Hepatocyte (in vitro differentiated cells): ENCODE data around the gene ATP8A2. TPM values are rescaled to one million over a fixed set of nuclear protein-coding genes. Genes with fewer than 3 reads are reported as not detected.

Experiments
- DNase-seq: peaks from one replicate; pipeline ENCODE4 v3.0.0-alpha.2; 2016; ENCODE audit warnings: low spot score
- H2AFZ ChIP-seq: fragments of 200-600 bp; sonication (generic); 2 replicates; pipeline ENCODE4 v1.6.0; 2016; ENCODE audit warnings: antibody characterized with exemption, mild to moderate bottlenecking
- H3K27ac ChIP-seq: fragments of 200-600 bp; sonication (generic); 2 replicates; pipeline ENCODE4 v1.5.1; 2016; ENCODE audit warnings: mild to moderate bottlenecking
- H3K27me3 ChIP-seq: fragments of 200-600 bp; sonication (generic); 2 replicates; pipeline ENCODE4 v1.6.1; 2016
- H3K36me3 ChIP-seq: fragments of 200-600 bp; sonication (generic); replicated peaks from 2 replicates; pipeline ENCODE4 v1.5.1; 2016; ENCODE audit warnings: low read depth; ENCODE audit not compliant: insufficient read depth
- H3K4me1 ChIP-seq: fragments of 200-600 bp; sonication (generic); 2 replicates; pipeline ENCODE4 v1.5.1; 2016; ENCODE audit warnings: mild to moderate bottlenecking, moderate library complexity; ENCODE audit not compliant: insufficient read depth
- H3K4me2 ChIP-seq: fragments of 200-600 bp; sonication (generic); 2 replicates; pipeline ENCODE4 v1.6.0; 2016
- H3K4me3 ChIP-seq: fragments of 200-600 bp; sonication (generic); 2 replicates; pipeline ENCODE4 v1.5.1; 2016; ENCODE audit warnings: mild to moderate bottlenecking
- H3K79me2 ChIP-seq: fragments of 200-600 bp; sonication (generic); 2 replicates; pipeline ENCODE4 v1.6.0; 2017; ENCODE audit warnings: mild to moderate bottlenecking
- H3K9me2 ChIP-seq: fragments of 200-600 bp; sonication (generic); replicated peaks from 2 replicates; pipeline ENCODE4 v1.6.0; 2017; ENCODE audit warnings: mild to moderate bottlenecking; ENCODE audit not compliant: insufficient read depth
- H3K9me3 ChIP-seq: fragments of 200-600 bp; sonication (generic); 2 replicates; pipeline ENCODE4 v1.5.1; 2016; ENCODE audit warnings: low read depth, mild to moderate bottlenecking
- H4K20me1 ChIP-seq: fragments of 200-600 bp; sonication (generic); 2 replicates; pipeline ENCODE4 v1.6.0; 2016; ENCODE audit warnings: mild to moderate bottlenecking; ENCODE audit not compliant: insufficient read depth, poor library complexity, severe bottlenecking
- EZH2 ChIP-seq: fragments of 200-600 bp; sonication (generic); IDR thresholded peaks from 2 replicates; pipeline ENCODE4 v1.6.1; 2016; ENCODE audit warnings: antibody characterized with exemption, mild to moderate bottlenecking, borderline replicate concordance
- EZH2phosphoT487 ChIP-seq: fragments of 200-600 bp; sonication (generic); IDR thresholded peaks from one replicate; pipeline ENCODE4 v1.6.1; 2018; ENCODE audit warnings: antibody characterized with exemption, mild to moderate bottlenecking, low read depth, moderate library complexity; ENCODE audit not compliant: unreplicated experiment, severe bottlenecking
- WGBS: methylation state at CpG from one replicate; pipeline ENCODE4 v1.1.6; 2016; ENCODE audit warnings: low lambda C conversion rate; ENCODE audit errors: missing lambda C conversion rate; 5-methylcytosine and 5-hydroxymethylcytosine counted together
- polyA plus RNA-seq: library from polyadenylated mRNA; unstranded; fragments of >200 nt; fragmentation: Nextera tagmentation; extraction: Ambion mirVana; gene quantifications from 2 replicates; pipeline ENCODE4 v1.2.1, GENCODE V29; 2016
- total RNA-seq: library from RNA; depleted of rRNA; stranded (reverse); fragments of >200 nt; gene quantifications from 2 replicates; pipeline ENCODE4 v1.2.3, GENCODE V29; 2014
- TF ChIP-seq, protein P1 (sequence below): fragments of 200-600 bp; sonication (generic); IDR thresholded peaks from 2 replicates; pipeline ENCODE4 v1.5.1; 2016; ENCODE audit warnings: antibody characterized with exemption, mild to moderate bottlenecking; ENCODE audit not compliant: poor library complexity

ATP8A2 gene
- total and polyA plus RNA-seq, 2 experiments from 2014 or later = 2.1 to 3.1 TPM

DNA sequence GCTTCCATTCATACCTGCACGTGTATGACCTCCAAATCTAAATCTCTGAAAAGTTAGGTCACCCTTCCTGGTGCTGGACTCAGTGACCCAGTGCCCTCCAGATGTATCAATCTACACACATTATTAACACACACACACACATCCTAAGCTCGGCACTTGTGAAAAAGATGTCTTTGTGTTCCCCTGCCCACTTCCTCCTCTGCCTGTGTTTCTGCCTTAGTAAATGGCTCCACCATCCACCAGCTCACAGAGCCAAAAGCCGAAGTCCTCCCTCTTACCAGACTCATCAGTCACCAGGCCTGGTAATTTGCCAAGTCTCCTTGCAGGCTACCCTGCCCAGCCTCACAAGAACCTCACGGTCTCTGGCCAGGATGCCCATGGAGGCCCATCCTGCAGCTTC, 548.5 kb downstream of the ATP8A2 start:
- no peak overlapping the region for H3K4me3 ChIP-seq
- WGBS = 94% methylated on average over 4 of the region's 4 CpGs
- no peaks in the 10 kb centered on the region for H3K27me3 ChIP-seq
- H3K36me3 ChIP-seq = no peaks in the 10 kb centered on the region
- H3K9me2 ChIP-seq = no peaks in the 10 kb centered on the region
- no peak overlapping the region for H3K27ac ChIP-seq
- H4K20me1 ChIP-seq = no peaks in the 10 kb centered on the region
- H3K9me3 ChIP-seq = no peaks in the 10 kb centered on the region
- TF ChIP-seq, protein P1, sequence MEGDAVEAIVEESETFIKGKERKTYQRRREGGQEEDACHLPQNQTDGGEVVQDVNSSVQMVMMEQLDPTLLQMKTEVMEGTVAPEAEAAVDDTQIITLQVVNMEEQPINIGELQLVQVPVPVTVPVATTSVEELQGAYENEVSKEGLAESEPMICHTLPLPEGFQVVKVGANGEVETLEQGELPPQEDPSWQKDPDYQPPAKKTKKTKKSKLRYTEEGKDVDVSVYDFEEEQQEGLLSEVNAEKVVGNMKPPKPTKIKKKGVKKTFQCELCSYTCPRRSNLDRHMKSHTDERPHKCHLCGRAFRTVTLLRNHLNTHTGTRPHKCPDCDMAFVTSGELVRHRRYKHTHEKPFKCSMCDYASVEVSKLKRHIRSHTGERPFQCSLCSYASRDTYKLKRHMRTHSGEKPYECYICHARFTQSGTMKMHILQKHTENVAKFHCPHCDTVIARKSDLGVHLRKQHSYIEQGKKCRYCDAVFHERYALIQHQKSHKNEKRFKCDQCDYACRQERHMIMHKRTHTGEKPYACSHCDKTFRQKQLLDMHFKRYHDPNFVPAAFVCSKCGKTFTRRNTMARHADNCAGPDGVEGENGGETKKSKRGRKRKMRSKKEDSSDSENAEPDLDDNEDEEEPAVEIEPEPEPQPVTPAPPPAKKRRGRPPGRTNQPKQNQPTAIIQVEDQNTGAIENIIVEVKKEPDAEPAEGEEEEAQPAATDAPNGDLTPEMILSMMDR = no peak
- no peak for TF ChIP-seq EZH2
- TF ChIP-seq EZH2phosphoT487 = no peak
- H2AFZ ChIP-seq = no peak overlapping the region
- no peak for DNase-seq
- H3K4me2 ChIP-seq = no peak overlapping the region
- no peaks in the 10 kb centered on the region for H3K4me1 ChIP-seq
- no peaks in the 10 kb centered on the region for H3K79me2 ChIP-seq

DNA sequence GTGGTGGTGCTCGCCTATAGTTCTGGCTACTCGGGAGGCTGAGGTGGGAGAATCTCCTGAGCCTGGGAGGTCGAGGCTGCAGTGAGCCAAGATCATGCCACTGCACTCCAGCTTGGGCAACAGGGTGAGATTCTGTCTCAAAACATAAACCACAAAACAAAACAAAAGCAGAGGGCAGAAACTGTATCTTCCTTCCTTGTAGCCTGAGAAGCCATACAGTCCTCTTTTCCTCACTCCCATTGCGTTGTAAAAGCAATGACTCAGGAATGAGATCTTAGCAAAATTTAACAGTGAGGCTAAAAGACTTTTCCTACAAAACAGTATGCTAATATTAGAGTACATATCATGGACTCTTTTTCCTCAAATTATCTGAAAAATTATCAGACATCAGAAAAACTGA, 549.2 kb downstream of the ATP8A2 start:
- Histone ChIP-seq H3K9me3 (no peaks in the 10 kb centered on the region), H3K27me3 (no peaks in the 10 kb centered on the region), H3K27ac (no peak overlapping the region), H3K4me3 (no peak overlapping the region), H4K20me1 (no peaks in the 10 kb centered on the region), H3K36me3 (no peaks in the 10 kb centered on the region), H3K9me2 (no peaks in the 10 kb centered on the region), H3K79me2 (no peaks in the 10 kb centered on the region), H3K4me1 (no peaks in the 10 kb centered on the region), H3K4me2 (no peak overlapping the region), H2AFZ (no peak overlapping the region)
- TF ChIP-seq EZH2 = no peak
- no peak for TF ChIP-seq EZH2phosphoT487
- TF ChIP-seq, protein P1 = no peak
- DNase-seq = no peak
- WGBS = 94% methylated on average over 4 of the region's 4 CpGs

DNA sequence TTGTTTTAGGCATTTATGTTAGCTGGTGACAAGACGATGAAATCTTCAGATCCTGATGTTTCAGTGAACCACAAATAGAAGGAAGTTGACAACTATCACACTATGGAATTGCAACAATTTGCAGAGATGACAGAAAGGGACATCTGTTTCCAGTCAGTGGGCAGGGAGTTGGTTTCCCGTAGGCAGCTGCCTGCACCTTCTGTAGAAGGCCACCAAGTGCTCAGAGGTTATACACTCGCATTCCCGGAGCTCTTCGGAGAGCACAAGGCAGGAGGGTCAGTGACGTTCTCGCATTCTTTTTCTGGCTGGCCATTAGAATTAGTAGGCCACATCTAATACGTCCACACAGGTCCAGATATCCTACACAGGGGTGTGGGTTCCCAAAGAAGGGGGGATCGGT, 550.6 kb downstream of the ATP8A2 start:
- Histone ChIP-seq H3K27me3 (no peaks in the 10 kb centered on the region), H3K36me3 (no peaks in the 10 kb centered on the region), H3K27ac (no peak overlapping the region), H3K9me2 (no peaks in the 10 kb centered on the region), H4K20me1 (no peaks in the 10 kb centered on the region), H3K9me3 (no peaks in the 10 kb centered on the region), H2AFZ (no peak overlapping the region), H3K79me2 (no peaks in the 10 kb centered on the region), H3K4me3 (no peak overlapping the region), H3K4me2 (no peak overlapping the region), H3K4me1 (no peaks in the 10 kb centered on the region)
- TF ChIP-seq, protein P1 = no peak
- TF ChIP-seq EZH2phosphoT487 (no peak), EZH2 (no peak)
- no peak for DNase-seq
- WGBS = 55% methylated on average over 9 of the region's 9 CpGs
